MV-4-11 (cell line): ENCODE results near the gene KIF16B.
"Not testable (repeated sequence)": the region's sequence is repeated elsewhere in the genome, so short reads cannot be mapped to it uniquely, and the experiment has no call there.

Experiments
- DNase-seq: peaks from one replicate; lab custom pipeline; 2025; lab: John Stamatoyannopoulos, UW

KIF16B gene

GRCh38 chr20:16595376-16595775 is 22.1 kb upstream of the KIF16B start:
- DNase-seq: no peak

- DNase-seq: no peak
These were observed 16.9 kb upstream of the KIF16B start for GRCh38 chr20:16590041-16590633.

- no peak for DNase-seq
These were observed 16.4 kb upstream of the KIF16B start for GRCh38 chr20:16589623-16590022.

- DNase-seq: no peak
These were observed 15.0 kb upstream of the KIF16B start for GRCh38 chr20:16588241-16588640.

- no peak for DNase-seq
These were observed 13.8 kb upstream of the KIF16B start for GRCh38 chr20:16587066-16587465.

GRCh38 chr20:16583474-16583873 is 10.2 kb upstream of the KIF16B start:
- DNase-seq: no peak

- no peak for DNase-seq
These were observed 8.0 kb upstream of the KIF16B start for GRCh38 chr20:16581241-16581640.

- DNase-seq: no peak
These were observed 7.4 kb upstream of the KIF16B start for GRCh38 chr20:16580620-16581019.

GRCh38 chr20:16580147-16580546 is 6.9 kb upstream of the KIF16B start:
- peak; percentile 4 for DNase-seq

GRCh38 chr20:16576219-16576618 is 3.0 kb upstream of the KIF16B start:
- DNase-seq: no peak

- no peak for DNase-seq
These were observed 2.3 kb upstream of the KIF16B start for GRCh38 chr20:16575390-16576140.

GRCh38 chr20:16574656-16575355 is 1.6 kb upstream of the KIF16B start:
- DNase-seq: peak; percentile 82

GRCh38 chr20:16571333-16571732 is 1.9 kb downstream of the KIF16B start:
- no peak for DNase-seq

- DNase-seq: peak; percentile 38
These were observed 3.7 kb downstream of the KIF16B start for GRCh38 chr20:16569246-16570153.

GRCh38 chr20:16566080-16566479 is 7.2 kb downstream of the KIF16B start:
- peak; percentile 58 for DNase-seq

- DNase-seq: not testable (repeated sequence)
These were observed 9.2 kb downstream of the KIF16B start for GRCh38 chr20:16564079-16564478.

- no peak for DNase-seq
These were observed 10.0 kb downstream of the KIF16B start for GRCh38 chr20:16563066-16563806.

- no peak for DNase-seq
These were observed 11.0 kb downstream of the KIF16B start for GRCh38 chr20:16562259-16562658.

- no peak for DNase-seq
These were observed 12.6 kb downstream of the KIF16B start for GRCh38 chr20:16560661-16561060.

- no peak for DNase-seq
These were observed 13.0 kb downstream of the KIF16B start for GRCh38 chr20:16560216-16560615.

- DNase-seq: peak; percentile 94
These were observed 16.9 kb downstream of the KIF16B start for GRCh38 chr20:16556301-16556700.
